Naive thymus-derived CD4-positive, alpha-beta T cell (primary cell): ENCODE measurements around the gene CRLF1. TPM values are rescaled to one million over a fixed set of nuclear protein-coding genes. Genes with fewer than 3 reads are reported as not detected.
A peak's percentile ranks its signal among the peaks of the same experiment; 100 is the strongest.

ENCODE experiments used
- ATAC-seq: fragments of 150-1000 bp; cut with Tn5 transposase; 2 replicates; pipeline ENCODE4 v1.10.0; 2021; ENCODE audit warnings: mild to moderate bottlenecking, moderate library complexity
- CTCF ChIA-PET: fragments of 350-600 bp; sonication (Branson Sonifier 250); formaldehyde crosslinking; loops from one replicate; lab custom pipeline; 2021; ENCODE audit warnings: antibody characterized with exemption; lab: Charles Lee
- POLR2A ChIA-PET: fragments of 350-600 bp; sonication (Branson Sonifier 250); formaldehyde crosslinking; loops from one replicate; lab custom pipeline; 2021; ENCODE audit warnings: antibody characterized with exemption, inconsistent platforms; lab: Charles Lee
- DNase-seq, 9 donors: peaks; one replicate each; pipeline versions ENCODE4 v3.0.0 to v3.0.0-alpha.2; 2020 to 2022; ENCODE audit warnings: mixed read lengths in 1 of 9
- H3K27ac ChIP-seq: one replicate; pipeline ENCODE4 v1.7.0; 2013; ENCODE audit warnings: mild to moderate bottlenecking, low read depth, low read length, moderate library complexity
- H3K27me3 ChIP-seq, 2 donors: one replicate each; pipeline ENCODE4 v1.7.0; 2013; ENCODE audit warnings: low read length in 2 of 2, mild to moderate bottlenecking in 2 of 2, moderate library complexity in 2 of 2; ENCODE audit not compliant: control insufficient read depth in 2 of 2, insufficient read depth in 2 of 2
- H3K36me3 ChIP-seq, 3 experiments: 1 replicate in 2 of 3; 2 replicates in 1 of 3; pipeline ENCODE4 v1.7.0; 2013; ENCODE audit warnings: low read length in 3 of 3, mild to moderate bottlenecking in 3 of 3, moderate library complexity in 1 of 3; ENCODE audit not compliant: insufficient read depth in 3 of 3, control insufficient read depth in 2 of 3
- H3K4me1 ChIP-seq, 2 donors: one replicate each; pipeline ENCODE4 v1.7.0; 2013; ENCODE audit warnings: low read length in 2 of 2, mild to moderate bottlenecking in 2 of 2, moderate library complexity in 1 of 2; ENCODE audit not compliant: control insufficient read depth in 2 of 2, insufficient read depth in 2 of 2
- H3K4me3 ChIP-seq: 2 replicates; pipeline ENCODE4 v1.7.0; 2013; ENCODE audit warnings: mild to moderate bottlenecking, low read length
- H3K9me3 ChIP-seq, 3 experiments: 1 replicate in 2 of 3; 2 replicates in 1 of 3; pipeline ENCODE4 v1.7.0; 2013; ENCODE audit warnings: low read length in 3 of 3; ENCODE audit not compliant: control insufficient read depth in 2 of 3
- H3K27ac Mint-ChIP-seq, 9 donors: one replicate each; pipeline ENCODE4 v1.8.0; 2020 to 2022; ENCODE audit warnings: mixed read lengths in 9 of 9, mild to moderate bottlenecking in 8 of 9, moderate library complexity in 5 of 9, inconsistent platforms in 2 of 9
- H3K27me3 Mint-ChIP-seq, 5 donors: one replicate each; pipeline ENCODE4 v1.8.0; 2021 to 2022; ENCODE audit warnings: mixed read lengths in 5 of 5, mild to moderate bottlenecking in 1 of 5
- H3K36me3 Mint-ChIP-seq, 5 donors: one replicate each; pipeline ENCODE4 v1.8.0; 2020 to 2022; ENCODE audit warnings: mixed read lengths in 5 of 5, mild to moderate bottlenecking in 3 of 5, inconsistent platforms in 1 of 5
- H3K4me1 Mint-ChIP-seq, 7 donors: one replicate each; pipeline ENCODE4 v1.8.0; 2020 to 2022; ENCODE audit warnings: mixed read lengths in 7 of 7, mild to moderate bottlenecking in 3 of 7, inconsistent platforms in 1 of 7
- H3K4me3 Mint-ChIP-seq, 10 donors: one replicate each; pipeline ENCODE4 v1.8.0; 2020 to 2022; ENCODE audit warnings: mild to moderate bottlenecking in 10 of 10, mixed read lengths in 10 of 10, moderate library complexity in 6 of 10, inconsistent platforms in 2 of 10
- H3K9me3 Mint-ChIP-seq, 11 donors: one replicate each; pipeline ENCODE4 v1.8.0; 2020 to 2022; ENCODE audit warnings: mixed read lengths in 11 of 11, mild to moderate bottlenecking in 4 of 11, inconsistent platforms in 1 of 11, moderate library complexity in 1 of 11
- intact Hi-C, 2 donors: fragments of 100-400 bp; cut with micrococcal nuclease; formaldehyde crosslinking; loops; one replicate each; pipeline ENCODE4 v1.15.1; 2023
- polyA plus RNA-seq, 2 donors: library from polyadenylated mRNA; unstranded; fragments of 300-500 nt; fragmentation: Illumina TruSeq; gene quantifications; one replicate each; pipeline ENCODE4 v1.2.3, GENCODE V29; 2021
- total RNA-seq, 6 experiments: library from RNA in 5 of 6; stranded (reverse) in 5 of 6; gene quantifications; 1 replicate in 5 of 6; 2 replicates in 1 of 6; pipeline ENCODE4 v1.2.3 and lab custom pipeline; 2021 to 2026

The CRLF1 gene
- total and polyA plus RNA-seq, 7 experiments from 2014 or later: 0.28 to 0.49 TPM; not detected in 5

- ChIA-PET POLR2A (interaction anchor here (0.7 to 1.2 kb wide), 4 partner anchors 9 to 1044 kb away, joined by 3 to 5 read pairs (median 3); partner anchors contain the start of gene UBA52), CTCF (no interaction called here)
- Mint-ChIP-seq H3K27me3 (no peaks in the 10 kb centered on the region), H3K9me3 (peaks cover 0 to 2% (median 0%) of the 10 kb centered on the region in 11 donors), H3K4me3 (no peak overlapping the region), H3K4me1 (peaks cover 6 to 25% (median 23%) of the 10 kb centered on the region in 7 donors), H3K27ac (no peak overlapping the region), H3K36me3 (peaks cover 0 to 26% (median 3%) of the 10 kb centered on the region in 5 donors)
- H3K27me3 ChIP-seq: no peaks in the 10 kb centered on the region
- intact Hi-C loops: no loop called here
- DNase-seq: no peak
- no peak overlapping the region for H3K4me3 ChIP-seq
- peaks cover 0 to 56% (median 17%) of the 10 kb centered on the region in 3 experiments for H3K36me3 ChIP-seq
- H3K4me1 ChIP-seq: peaks cover 11 to 13% of the 10 kb centered on the region in 2 donors
- no peaks in the 10 kb centered on the region for H3K9me3 ChIP-seq
- H3K27ac ChIP-seq: no peak overlapping the region
- no peak for ATAC-seq
Observed at GRCh38 chr19:18562086-18562485, 44.5 kb downstream of the CRLF1 start.

GRCh38 chr19:18559685-18560084 lies 46.9 kb downstream of the CRLF1 start:
- ChIA-PET CTCF (no interaction called here), POLR2A (interaction anchor here (1.8 kb wide), 1 partner anchor 12 kb away, joined by 4 read pairs; the partner anchor contains the start of gene UBA52)
- DNase-seq: no peak
- Mint-ChIP-seq H3K4me3 (peak overlapping the region; percentile 83 to 93 (median 91)), H3K9me3 (peaks cover 0 to 2% (median 0%) of the 10 kb centered on the region in 11 donors), H3K36me3 (peaks cover 0 to 18% (median 3%) of the 10 kb centered on the region in 5 donors), H3K27ac (peak overlapping the region in 8 of 9 donors; percentile 23 to 97 (median 81)), H3K4me1 (peaks cover 6 to 25% (median 23%) of the 10 kb centered on the region in 7 donors), H3K27me3 (no peaks in the 10 kb centered on the region)
- H3K9me3 ChIP-seq: no peaks in the 10 kb centered on the region
- intact Hi-C loops: no loop called here
- peaks cover 0 to 32% (median 9%) of the 10 kb centered on the region in 3 experiments for H3K36me3 ChIP-seq
- H3K27me3 ChIP-seq: no peaks in the 10 kb centered on the region
- H3K4me3 ChIP-seq: no peak overlapping the region
- peaks cover 13 to 15% of the 10 kb centered on the region in 2 donors for H3K4me1 ChIP-seq
- ATAC-seq: no peak
- peak overlapping the region; percentile 95 for H3K27ac ChIP-seq

- Histone ChIP-seq H3K27me3 (no peaks in the 10 kb centered on the region), H3K4me1 (peaks cover 13 to 15% of the 10 kb centered on the region in 2 donors), H3K9me3 (no peaks in the 10 kb centered on the region), H3K36me3 (peaks cover 0 to 22% (median 7%) of the 10 kb centered on the region in 3 experiments), H3K27ac (peak overlapping the region; percentile 95), H3K4me3 (peak overlapping the region; percentile 84)
- intact Hi-C loops: no loop called here
- no peaks in the 10 kb centered on the region for H3K27me3 Mint-ChIP-seq
- POLR2A ChIA-PET: interaction anchor here (0.6 to 2.6 kb wide), 12 partner anchors 8 to 389 kb away, joined by 4 to 47 read pairs (median 10); partner anchors contain the start of genes COPE, DDX49, ELL and FKBP8
- CTCF ChIA-PET: interaction anchor here (1.0 to 2.1 kb wide), 5 partner anchors 13 to 288 kb away, joined by 3 to 11 read pairs (median 7); partner anchors contain the start of gene UBA52
- H3K4me1 Mint-ChIP-seq: peaks cover 6 to 25% (median 23%) of the 10 kb centered on the region in 7 donors
- no peak for ATAC-seq
- peaks cover 0 to 2% (median 0%) of the 10 kb centered on the region in 11 donors for H3K9me3 Mint-ChIP-seq
- H3K36me3 Mint-ChIP-seq: peaks cover 0 to 13% (median 3%) of the 10 kb centered on the region in 5 donors
- no peak for DNase-seq
- H3K4me3 Mint-ChIP-seq: peak overlapping the region; percentile 83 to 93 (median 91)
- peak overlapping the region; percentile 87 to 97 (median 95) for H3K27ac Mint-ChIP-seq
Observed at GRCh38 chr19:18558604-18559003, 48.0 kb downstream of the CRLF1 start.

GRCh38 chr19:18558202-18558555 lies 48.4 kb downstream of the CRLF1 start:
- CTCF ChIA-PET: interaction anchor here (0.6 to 2.1 kb wide), 8 partner anchors 10 to 289 kb away, joined by 3 to 11 read pairs (median 4); partner anchors contain the start of genes REX1BD and UBA52
- peaks cover 0 to 18% (median 7%) of the 10 kb centered on the region in 3 experiments for H3K36me3 ChIP-seq

GRCh38 chr19:18557411-18558201 lies 49.0 kb downstream of the CRLF1 start, which contains the start of gene KXD1:
TSS of gene KXD1 (plus strand) at chr19:18557870. CDS start at chr19:18562057, 4,187 bp downstream.
- H3K27ac Mint-ChIP-seq: peak within 1 kb of the TSS; percentile 87 to 97 (median 96)
- no peaks in the 10 kb centered on the region for H3K9me3 ChIP-seq
- intact Hi-C loops: loop anchor here (1.0 to 2.0 kb wide), 11 partner anchors 13 to 364 kb away; partner anchors contain the start of genes COPE (in 2 of the 2), DDX49 (in 2 of the 2), ELL (in 2 of the 2) and UBA52 (in 2 of the 2)
- H3K4me3 ChIP-seq: peak within 1 kb of the TSS; percentile 84
- ChIA-PET POLR2A (interaction anchor here (0.6 to 2.6 kb wide), 22 partner anchors 9 to 1433 kb away, joined by 3 to 47 read pairs (median 5); partner anchors contain the start of genes COPE, DDX49, ELL and FKBP8), CTCF (interaction anchor here (0.6 to 2.1 kb wide), 8 partner anchors 10 to 289 kb away, joined by 3 to 11 read pairs (median 4); partner anchors contain the start of genes REX1BD and UBA52)
- H3K9me3 Mint-ChIP-seq: peaks cover 0 to 2% (median 0%) of the 10 kb centered on the region in 11 donors
- DNase-seq (peak; percentile 89 to 99 (median 97)), ATAC-seq (peak; percentile 100)
- H3K36me3 ChIP-seq: peaks cover 0 to 12% (median 6%) of the 10 kb centered on the region in 3 experiments
- peak within 1 kb of the TSS; percentile 83 to 93 (median 91) for H3K4me3 Mint-ChIP-seq
- H3K27me3 ChIP-seq: no peaks in the 10 kb centered on the region
- H3K27ac ChIP-seq: peak within 1 kb of the TSS; percentile 95
- no peaks in the 10 kb centered on the region for H3K27me3 Mint-ChIP-seq
- H3K4me1 Mint-ChIP-seq: peaks cover 6 to 25% (median 23%) of the 10 kb centered on the region in 7 donors
- peaks cover 0 to 7% (median 3%) of the 10 kb centered on the region in 5 donors for H3K36me3 Mint-ChIP-seq
- peaks cover 13 to 15% of the 10 kb centered on the region in 2 donors for H3K4me1 ChIP-seq

More at GRCh38 chr19:18558202-18558555, 48.4 kb downstream of the CRLF1 start:
- peaks cover 0 to 11% (median 3%) of the 10 kb centered on the region in 5 donors for H3K36me3 Mint-ChIP-seq
- Histone ChIP-seq H3K9me3 (no peaks in the 10 kb centered on the region), H3K27me3 (no peaks in the 10 kb centered on the region), H3K4me3 (peak overlapping the region; percentile 84), H3K4me1 (peaks cover 13 to 15% of the 10 kb centered on the region in 2 donors), H3K27ac (peak overlapping the region; percentile 95)
- H3K4me1 Mint-ChIP-seq: peaks cover 6 to 25% (median 23%) of the 10 kb centered on the region in 7 donors
- ATAC-seq (no peak), DNase-seq (no peak)
- H3K4me3 Mint-ChIP-seq: peak overlapping the region; percentile 83 to 93 (median 91)
- H3K27ac Mint-ChIP-seq: peak overlapping the region; percentile 87 to 97 (median 95)
- H3K9me3 Mint-ChIP-seq: peaks cover 0 to 2% (median 0%) of the 10 kb centered on the region in 11 donors
- intact Hi-C loops: no loop called here
- H3K27me3 Mint-ChIP-seq: no peaks in the 10 kb centered on the region
- POLR2A ChIA-PET: interaction anchor here (0.6 to 2.6 kb wide), 18 partner anchors 8 to 1433 kb away, joined by 3 to 47 read pairs (median 6); partner anchors contain the start of genes COPE, DDX49, ELL and FKBP8

- Mint-ChIP-seq H3K9me3 (no peaks in the 10 kb centered on the region), H3K4me1 (no peaks in the 10 kb centered on the region), H3K27ac (no peak overlapping the region), H3K4me3 (no peak overlapping the region), H3K36me3 (no peaks in the 10 kb centered on the region), H3K27me3 (no peaks in the 10 kb centered on the region)
- intact Hi-C loops: no loop called here
- Histone ChIP-seq H3K27me3 (no peaks in the 10 kb centered on the region), H3K27ac (no peak overlapping the region), H3K4me1 (no peaks in the 10 kb centered on the region), H3K4me3 (no peak overlapping the region), H3K36me3 (no peaks in the 10 kb centered on the region), H3K9me3 (no peaks in the 10 kb centered on the region)
- ChIA-PET POLR2A (interaction anchor here (0.7 kb wide), 1 partner anchor 643 kb away, joined by 5 read pairs; no protein-coding TSS in a partner anchor), CTCF (no interaction called here)
- no peak for DNase-seq
- no peak for ATAC-seq
Observed at GRCh38 chr19:18551631-18552030, 55.0 kb downstream of the CRLF1 start.
